Fibroblast of pulmonary artery (primary cell): ENCODE results near the gene PHKA2.

Experiments
- DNase-seq: peaks from one replicate; pipeline ENCODE4 v3.0.0-alpha.2; 2010; ENCODE audit warnings: low read depth
- H3K4me3 ChIP-seq: replicated peaks from 2 replicates; pipeline ENCODE4 v1.5.1; 2011; ENCODE audit warnings: low read depth, mild to moderate bottlenecking, control low read depth, low read length, moderate library complexity
- TF ChIP-seq, protein P1 (sequence below): IDR thresholded peaks from 2 replicates; pipeline ENCODE4 v1.5.1; 2011; ENCODE audit warnings: mild to moderate bottlenecking, control low read depth, low read length, inconsistent platforms; ENCODE audit errors: missing control alignments

The PHKA2 gene

DNA sequence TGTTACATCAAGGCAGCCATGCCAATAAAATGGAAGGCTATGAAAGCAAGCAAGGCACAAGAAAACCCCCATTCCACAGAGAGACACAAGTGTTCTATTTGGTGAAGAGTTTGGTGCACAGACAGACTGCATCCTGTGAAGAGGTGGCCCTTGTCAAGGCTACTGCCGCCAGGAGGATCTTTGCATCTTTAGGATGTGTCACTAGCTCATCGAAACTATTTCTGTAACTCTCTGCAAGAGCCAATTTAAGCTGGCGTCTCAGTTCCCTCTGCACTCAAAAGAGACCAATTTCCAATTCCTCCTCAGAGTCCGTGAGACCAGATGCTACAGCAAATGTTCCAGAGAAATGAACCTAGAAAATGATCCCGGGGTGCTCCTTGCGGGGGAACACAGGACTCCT lies 91.0 kb downstream of the PHKA2 start:
- no peak overlapping the region for H3K4me3 ChIP-seq
- DNase-seq = no peak
- TF ChIP-seq, protein P1, sequence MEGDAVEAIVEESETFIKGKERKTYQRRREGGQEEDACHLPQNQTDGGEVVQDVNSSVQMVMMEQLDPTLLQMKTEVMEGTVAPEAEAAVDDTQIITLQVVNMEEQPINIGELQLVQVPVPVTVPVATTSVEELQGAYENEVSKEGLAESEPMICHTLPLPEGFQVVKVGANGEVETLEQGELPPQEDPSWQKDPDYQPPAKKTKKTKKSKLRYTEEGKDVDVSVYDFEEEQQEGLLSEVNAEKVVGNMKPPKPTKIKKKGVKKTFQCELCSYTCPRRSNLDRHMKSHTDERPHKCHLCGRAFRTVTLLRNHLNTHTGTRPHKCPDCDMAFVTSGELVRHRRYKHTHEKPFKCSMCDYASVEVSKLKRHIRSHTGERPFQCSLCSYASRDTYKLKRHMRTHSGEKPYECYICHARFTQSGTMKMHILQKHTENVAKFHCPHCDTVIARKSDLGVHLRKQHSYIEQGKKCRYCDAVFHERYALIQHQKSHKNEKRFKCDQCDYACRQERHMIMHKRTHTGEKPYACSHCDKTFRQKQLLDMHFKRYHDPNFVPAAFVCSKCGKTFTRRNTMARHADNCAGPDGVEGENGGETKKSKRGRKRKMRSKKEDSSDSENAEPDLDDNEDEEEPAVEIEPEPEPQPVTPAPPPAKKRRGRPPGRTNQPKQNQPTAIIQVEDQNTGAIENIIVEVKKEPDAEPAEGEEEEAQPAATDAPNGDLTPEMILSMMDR = no peak

DNA sequence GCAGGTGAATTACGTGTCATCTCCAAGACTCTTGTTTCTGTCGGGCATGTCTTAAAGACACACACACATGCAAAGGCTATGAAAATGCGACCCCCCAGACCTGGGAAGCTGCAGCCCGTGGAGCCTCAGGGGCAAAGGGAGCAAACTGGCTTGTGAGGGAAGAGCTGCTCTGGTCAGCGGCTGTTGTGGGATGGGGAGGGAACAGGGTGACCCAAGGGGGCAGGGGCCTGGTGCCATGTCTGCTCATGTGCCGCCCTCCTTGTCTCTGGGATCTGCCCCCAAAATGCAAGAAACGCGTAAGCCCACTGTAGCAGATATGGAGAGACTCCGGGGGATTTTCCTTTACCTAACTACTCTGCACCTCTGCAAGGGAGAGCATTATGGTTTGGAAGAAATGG lies 92.4 kb downstream of the PHKA2 start:
- DNase-seq = no peak
- TF ChIP-seq, protein P1 = no peak
- H3K4me3 ChIP-seq = no peak overlapping the region

DNA sequence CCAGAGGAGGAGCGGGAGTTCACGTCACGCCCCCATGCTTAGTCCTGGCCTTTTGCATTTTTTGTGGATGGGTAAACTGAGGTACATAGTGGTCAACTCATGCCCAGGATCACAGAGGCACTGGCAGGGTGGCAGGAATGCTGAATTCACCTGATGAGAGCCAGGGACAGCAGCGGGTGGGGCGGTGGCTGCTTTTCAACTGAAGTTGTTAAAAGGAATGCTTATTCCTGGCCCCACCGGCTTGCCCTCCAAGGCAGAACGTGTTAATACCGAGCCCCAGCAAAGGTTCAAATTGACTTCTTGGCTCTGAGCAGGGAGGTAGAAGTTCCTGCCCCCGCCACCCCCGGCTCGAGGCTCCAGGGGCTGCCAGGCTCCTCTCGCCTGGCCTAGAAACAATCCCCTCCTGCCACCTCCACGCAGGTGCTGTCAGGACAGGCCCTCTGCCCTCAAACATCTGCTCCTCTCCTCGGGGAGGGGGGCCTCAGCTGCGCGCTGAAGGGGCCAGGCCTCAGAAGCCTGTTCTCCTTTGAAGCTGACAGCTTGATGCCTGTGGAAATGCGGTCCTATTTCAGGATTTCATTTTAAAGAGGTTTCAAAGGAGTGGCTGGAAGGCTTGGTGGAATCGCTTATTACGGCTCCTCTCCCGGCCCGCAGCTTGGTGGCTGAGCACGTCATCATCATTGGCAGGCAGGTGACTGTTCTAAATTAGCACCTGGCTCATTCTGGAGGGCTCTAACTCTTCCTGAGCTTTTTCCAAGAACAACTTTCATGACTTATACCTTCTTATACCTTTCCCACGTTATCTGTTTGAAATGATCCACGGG lies 93.0 kb downstream of the PHKA2 start:
- TF ChIP-seq, protein P1 = no peak
- no peak for DNase-seq
- no peak overlapping the region for H3K4me3 ChIP-seq

DNA sequence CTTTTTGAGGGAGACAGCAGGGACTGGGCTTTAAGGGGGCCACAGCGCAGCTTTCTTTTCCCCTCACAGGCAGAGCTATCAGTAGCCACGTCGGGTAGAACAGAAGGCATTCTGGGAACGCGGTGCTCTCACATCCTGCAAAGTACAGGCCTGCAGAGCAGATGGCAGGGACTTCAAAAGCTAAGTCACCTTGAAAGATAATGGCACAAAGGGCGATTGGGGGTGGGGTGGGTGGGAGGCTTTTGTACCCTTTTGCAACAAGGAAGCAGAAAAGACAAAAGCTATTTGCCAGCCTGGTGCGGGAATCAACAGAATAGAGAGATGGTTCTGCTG lies 93.9 kb downstream of the PHKA2 start:
- no peak for DNase-seq
- H3K4me3 ChIP-seq = no peak overlapping the region
- TF ChIP-seq, protein P1 = no peak

DNA sequence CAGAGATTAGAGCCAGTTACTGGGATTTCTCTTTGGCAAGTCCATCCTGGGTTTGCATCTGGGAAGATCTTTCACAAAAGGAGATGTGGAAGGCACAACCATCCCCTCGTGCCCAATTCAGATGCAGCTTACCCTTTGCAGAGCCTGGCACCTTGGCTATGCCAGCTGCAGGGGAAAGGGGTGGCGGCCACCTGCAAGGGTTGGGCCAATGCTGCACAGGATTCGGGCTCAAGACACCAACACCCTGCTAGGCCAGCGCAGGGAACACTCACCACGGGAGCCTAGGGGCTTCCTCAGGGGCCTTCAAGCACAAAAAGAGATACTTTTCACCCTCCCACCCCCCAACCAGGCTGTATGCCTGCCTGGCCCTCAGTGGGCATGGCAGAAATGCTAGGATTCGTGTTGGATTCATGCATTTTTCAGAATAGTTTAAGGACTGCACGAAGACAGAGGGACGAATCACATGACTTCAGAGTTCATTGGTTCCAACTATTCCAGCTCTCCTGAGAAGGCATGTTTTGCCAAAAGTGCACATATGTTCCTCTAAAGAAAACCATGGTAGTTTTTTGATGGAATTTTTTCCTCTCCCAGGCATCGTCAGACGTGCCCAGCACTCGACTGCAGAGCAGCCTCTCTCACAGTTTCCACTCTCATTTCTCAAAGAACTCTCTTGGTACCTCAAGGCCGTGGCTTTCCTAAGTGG lies 94.4 kb downstream of the PHKA2 start:
- H3K4me3 ChIP-seq = no peak overlapping the region
- no peak for DNase-seq
- TF ChIP-seq, protein P1 = no peak

DNA sequence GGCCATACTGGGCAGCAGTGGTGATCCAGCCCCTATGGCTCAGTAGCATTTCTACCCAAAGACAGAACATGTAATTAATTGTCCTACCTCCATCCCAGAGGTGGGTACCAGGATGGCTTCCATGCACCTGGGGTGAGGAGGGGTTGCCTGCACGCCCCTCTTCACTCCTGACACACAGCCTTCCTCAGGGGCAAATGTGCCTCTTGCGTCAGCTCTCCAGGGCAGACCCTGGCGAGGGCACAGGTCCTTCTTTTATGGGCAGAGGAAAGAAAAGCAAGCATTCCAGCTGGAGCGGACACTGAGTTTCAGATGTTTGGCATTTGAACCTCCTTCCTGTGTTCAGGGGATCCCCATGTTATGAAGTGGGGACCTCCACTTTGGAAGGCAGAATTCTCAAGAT lies 95.6 kb downstream of the PHKA2 start:
- H3K4me3 ChIP-seq = no peak overlapping the region
- TF ChIP-seq, protein P1 = no peak
- DNase-seq = no peak
